ENCODE results near the gene TBX21.

Gene TBX21

GRCh38 chr17:47728214-47728877 is 4.7 kb upstream of the TBX21 start:
- Histone ChIP-seq H3K9ac (ENCODE audit: low read length) (no peak overlapping the region), H3K79me2 (ENCODE audit: low read length) (no peaks in the 10 kb centered on the region), H3K27me3 (replicated peaks; ENCODE audit: insufficient read depth, low read length) (peaks cover 44% of the 10 kb centered on the region), H3K4me3 (ENCODE audit: low read length) (no peak overlapping the region), H3F3A (ENCODE audit: insufficient read depth, low read length) (no peaks in the 10 kb centered on the region), H3K27ac (ENCODE audit: low read length) (no peak overlapping the region), H2AFZ (ENCODE audit: low read length) (no peak overlapping the region), H3K9me3 (replicated peaks; ENCODE audit: insufficient read depth, low read length) (no peaks in the 10 kb centered on the region), H3K4me2 (ENCODE audit: low read depth, low read length) (no peak overlapping the region), H4K20me1 (ENCODE audit: insufficient read depth, low read length) (no peaks in the 10 kb centered on the region), H3K36me3 (replicated peaks; ENCODE audit: insufficient read depth, low read length) (no peaks in the 10 kb centered on the region), H3K4me1 (ENCODE audit: low read length) (no peaks in the 10 kb centered on the region), H3K9me2 (replicated peaks; ENCODE audit: insufficient read depth, low read length) (no peaks in the 10 kb centered on the region)
- TF ChIP-seq CTCF (IDR thresholded peaks at IDR 0.05; ENCODE audit: low read length): no peak
- no peak for TF ChIP-seq EZH2 (optimal IDR thresholded peaks at IDR 0.05; ENCODE audit: low read depth, low read length)
- TF ChIP-seq EZH2phosphoT487 (IDR thresholded peaks at IDR 0.05; ENCODE audit: low read length): no peak
- no peak for DNase-seq

- Histone ChIP-seq H3K79me2 (ENCODE audit: low read length) (no peaks in the 10 kb centered on the region), H3K27ac (ENCODE audit: low read length) (no peak overlapping the region), H3K27me3 (replicated peaks; ENCODE audit: insufficient read depth, low read length) (peaks cover 43% of the 10 kb centered on the region), H3K36me3 (replicated peaks; ENCODE audit: insufficient read depth, low read length) (no peaks in the 10 kb centered on the region), H4K20me1 (ENCODE audit: insufficient read depth, low read length) (no peaks in the 10 kb centered on the region), H3K4me1 (ENCODE audit: low read length) (no peaks in the 10 kb centered on the region), H3K9ac (ENCODE audit: low read length) (no peak overlapping the region), H2AFZ (ENCODE audit: low read length) (no peak overlapping the region), H3K4me3 (ENCODE audit: low read length) (no peak overlapping the region), H3K9me2 (replicated peaks; ENCODE audit: insufficient read depth, low read length) (no peaks in the 10 kb centered on the region), H3F3A (ENCODE audit: insufficient read depth, low read length) (no peaks in the 10 kb centered on the region), H3K9me3 (replicated peaks; ENCODE audit: insufficient read depth, low read length) (no peaks in the 10 kb centered on the region), H3K4me2 (ENCODE audit: low read depth, low read length) (no peak overlapping the region)
- no peak for TF ChIP-seq EZH2 (optimal IDR thresholded peaks at IDR 0.05; ENCODE audit: low read depth, low read length)
- TF ChIP-seq CTCF (IDR thresholded peaks at IDR 0.05; ENCODE audit: low read length): no peak
- no peak for TF ChIP-seq EZH2phosphoT487 (IDR thresholded peaks at IDR 0.05; ENCODE audit: low read length)
- no peak for DNase-seq
These were observed 3.6 kb upstream of the TBX21 start for GRCh38 chr17:47729476-47729875.

DNA sequence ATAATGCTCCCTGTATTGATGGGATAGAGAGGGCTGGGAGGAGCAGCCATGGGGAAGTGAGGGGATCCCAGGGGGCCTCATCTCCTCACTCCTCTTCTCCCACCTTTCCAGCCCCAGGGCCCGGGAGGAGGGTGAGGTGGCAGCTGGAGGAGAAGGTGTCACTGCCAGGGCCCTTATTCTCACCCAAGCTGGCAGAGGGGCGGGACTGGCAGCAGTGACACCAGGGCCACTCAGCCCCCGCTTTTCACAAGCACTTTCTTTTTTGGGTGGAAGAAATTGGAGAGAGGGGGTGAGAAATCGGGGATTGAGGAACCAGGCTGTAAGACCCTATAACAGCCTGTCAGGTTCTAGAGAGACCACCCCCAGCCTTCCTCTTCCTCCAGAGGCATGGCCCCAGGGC is 2.4 kb upstream of the TBX21 start:
- Histone ChIP-seq H3K4me1 (ENCODE audit: low read length) (no peaks in the 10 kb centered on the region), H3K36me3 (replicated peaks; ENCODE audit: insufficient read depth, low read length) (no peaks in the 10 kb centered on the region), H4K20me1 (ENCODE audit: insufficient read depth, low read length) (no peaks in the 10 kb centered on the region), H3K4me2 (ENCODE audit: low read depth, low read length) (no peak overlapping the region), H2AFZ (ENCODE audit: low read length) (no peak overlapping the region), H3F3A (ENCODE audit: insufficient read depth, low read length) (no peaks in the 10 kb centered on the region), H3K79me2 (ENCODE audit: low read length) (no peaks in the 10 kb centered on the region), H3K27me3 (replicated peaks; ENCODE audit: insufficient read depth, low read length) (peaks cover 35% of the 10 kb centered on the region), H3K9ac (ENCODE audit: low read length) (no peak overlapping the region), H3K27ac (ENCODE audit: low read length) (no peak overlapping the region), H3K9me3 (replicated peaks; ENCODE audit: insufficient read depth, low read length) (no peaks in the 10 kb centered on the region), H3K9me2 (replicated peaks; ENCODE audit: insufficient read depth, low read length) (no peaks in the 10 kb centered on the region), H3K4me3 (ENCODE audit: low read length) (no peak overlapping the region)
- TF ChIP-seq CTCF (IDR thresholded peaks at IDR 0.05; ENCODE audit: low read length): no peak
- no peak for TF ChIP-seq EZH2 (optimal IDR thresholded peaks at IDR 0.05; ENCODE audit: low read depth, low read length)
- no peak for TF ChIP-seq EZH2phosphoT487 (IDR thresholded peaks at IDR 0.05; ENCODE audit: low read length)
- DNase-seq: no peak
